NK-92 treated with Interleukin-12 subunit alpha and Interleukin-12 subunit beta, amount 100 ng/mL, for 24 hours (cell line): Measurements from ENCODE around the gene RAD23B.
A peak's percentile ranks its signal among the peaks of the same experiment; 100 is the strongest.

ENCODE experiments used
- DNase-seq: peaks from one replicate; lab custom pipeline; 2025; lab: John Stamatoyannopoulos, UW

The RAD23B gene

GRCh38 chr9:107336718-107337360 is 53.8 kb downstream of the RAD23B start:
- no peak for DNase-seq

DNA sequence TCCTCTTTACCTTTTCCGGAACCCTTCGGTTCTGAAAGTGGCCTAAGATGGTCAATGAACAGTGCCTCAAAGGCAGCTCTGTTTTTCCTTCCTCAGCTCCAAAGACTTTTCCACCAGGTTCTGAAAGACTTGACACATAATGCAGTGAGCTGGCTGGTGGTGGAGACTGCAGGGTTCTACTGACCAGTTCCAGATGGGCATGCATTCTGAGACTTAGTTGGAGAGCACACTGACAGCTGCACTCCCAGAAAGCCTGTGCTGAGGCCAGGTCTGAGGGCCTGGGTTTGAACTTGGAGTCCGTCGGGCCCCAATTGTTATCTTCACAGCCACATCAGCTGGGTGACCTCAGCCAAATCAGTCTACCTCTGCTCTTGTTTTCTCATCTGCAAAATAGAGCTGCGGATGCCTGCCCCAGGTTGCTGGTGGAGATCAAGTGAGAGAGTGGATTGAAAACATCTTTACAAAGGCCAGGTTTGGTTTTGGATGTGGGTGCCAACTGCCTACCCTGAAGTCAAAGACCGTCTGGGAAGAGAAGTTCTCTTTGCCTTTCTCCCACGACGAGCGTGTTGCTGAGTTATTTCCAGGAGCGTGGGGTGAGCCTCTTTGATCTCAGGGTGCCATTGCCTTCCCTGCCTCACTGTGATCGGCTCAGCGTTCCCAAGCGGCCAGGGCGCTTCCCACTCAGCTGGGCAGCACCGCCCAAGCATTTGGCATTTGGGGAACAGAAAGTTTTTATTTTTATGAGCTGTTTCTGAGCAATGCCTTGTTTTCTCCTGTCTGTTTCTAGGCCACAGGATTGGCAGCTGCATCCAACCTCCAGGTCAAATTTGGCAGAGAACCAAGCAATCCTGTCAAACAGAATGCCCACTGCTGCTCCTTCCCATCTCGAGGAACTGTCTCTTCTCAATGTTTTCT is 54.9 kb downstream of the RAD23B start:
- DNase-seq = no peak

GRCh38 chr9:107338911-107339659 is 56.0 kb downstream of the RAD23B start:
- DNase-seq = no peak

- DNase-seq = peak; percentile 48
Measured at GRCh38 chr9:107340920-107341632, 58.0 kb downstream of the RAD23B start.

GRCh38 chr9:107342476-107343161 is 59.5 kb downstream of the RAD23B start:
- DNase-seq = no peak

GRCh38 chr9:107345327-107345726 is 62.2 kb downstream of the RAD23B start:
- DNase-seq = no peak

GRCh38 chr9:107348836-107349235 is 65.8 kb downstream of the RAD23B start:
- DNase-seq = no peak

GRCh38 chr9:107350443-107350842 is 67.4 kb downstream of the RAD23B start:
- DNase-seq = no peak

GRCh38 chr9:107351382-107352045 is 68.4 kb downstream of the RAD23B start:
- DNase-seq = no peak

GRCh38 chr9:107355394-107355793 is 72.3 kb downstream of the RAD23B start:
- no peak for DNase-seq

GRCh38 chr9:107358986-107359385 is 75.9 kb downstream of the RAD23B start:
- DNase-seq = no peak

DNA sequence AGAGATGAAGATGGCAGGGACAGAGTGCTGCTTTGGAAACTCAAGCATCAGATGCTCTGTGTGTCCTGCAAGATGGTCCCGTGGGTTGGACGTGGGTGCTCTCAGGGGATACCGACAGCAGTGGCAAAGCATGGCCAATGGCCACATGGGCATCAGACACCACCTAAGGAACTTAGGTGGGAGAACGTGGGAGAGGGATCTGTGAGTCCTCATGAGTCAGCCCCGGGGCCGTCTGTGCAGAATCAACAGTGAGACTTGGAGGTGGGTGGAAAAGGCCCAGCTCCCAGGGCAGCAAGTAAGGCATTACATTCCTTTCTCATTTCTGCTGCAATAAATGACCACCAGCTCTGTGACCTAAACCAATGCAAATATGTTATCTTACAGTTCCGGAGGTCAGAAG is 77.0 kb downstream of the RAD23B start:
- DNase-seq = no peak

GRCh38 chr9:107361816-107362215 is 78.7 kb downstream of the RAD23B start:
- DNase-seq = no peak

GRCh38 chr9:107363516-107364152 is 80.6 kb downstream of the RAD23B start:
- DNase-seq = no peak

DNA sequence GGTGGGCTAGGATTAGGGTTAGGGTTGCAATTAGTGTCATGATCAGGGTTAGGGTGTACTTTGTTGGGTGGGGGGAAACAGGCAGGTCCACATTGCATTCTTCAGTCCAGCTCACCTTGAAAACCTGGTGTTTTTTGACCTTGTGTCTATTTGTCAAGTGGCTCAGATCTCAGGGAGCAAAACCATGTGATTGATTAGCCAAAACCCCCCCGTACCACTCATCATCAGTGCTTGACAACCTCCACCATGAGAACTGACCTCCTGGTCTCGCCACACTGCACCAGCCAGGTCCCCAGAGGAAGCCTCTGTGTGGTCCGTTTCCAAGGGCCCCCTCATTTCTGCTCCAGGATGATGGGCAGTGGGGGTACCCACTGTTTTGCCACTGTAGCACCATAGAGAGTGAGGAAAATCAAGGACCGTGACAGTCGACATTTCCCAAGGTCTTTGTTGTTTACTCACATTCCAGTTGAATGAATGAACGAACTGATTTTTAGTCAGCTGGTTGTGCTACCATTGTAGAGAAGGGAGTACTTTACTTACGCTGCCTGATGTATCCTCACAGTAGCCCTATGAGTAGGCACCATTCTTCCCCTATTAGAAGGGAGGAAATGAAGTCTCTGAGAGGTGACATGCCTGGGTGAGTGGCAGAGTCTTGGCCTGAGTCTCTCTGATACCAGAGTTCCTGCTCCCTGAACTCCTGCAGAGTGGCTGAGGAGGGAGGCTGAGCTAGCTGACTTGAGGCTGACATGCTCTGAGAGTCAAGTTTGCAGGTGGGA is 84.8 kb downstream of the RAD23B start:
- DNase-seq = no peak

- no peak for DNase-seq
Measured at GRCh38 chr9:107368696-107369095, 85.6 kb downstream of the RAD23B start.

DNA sequence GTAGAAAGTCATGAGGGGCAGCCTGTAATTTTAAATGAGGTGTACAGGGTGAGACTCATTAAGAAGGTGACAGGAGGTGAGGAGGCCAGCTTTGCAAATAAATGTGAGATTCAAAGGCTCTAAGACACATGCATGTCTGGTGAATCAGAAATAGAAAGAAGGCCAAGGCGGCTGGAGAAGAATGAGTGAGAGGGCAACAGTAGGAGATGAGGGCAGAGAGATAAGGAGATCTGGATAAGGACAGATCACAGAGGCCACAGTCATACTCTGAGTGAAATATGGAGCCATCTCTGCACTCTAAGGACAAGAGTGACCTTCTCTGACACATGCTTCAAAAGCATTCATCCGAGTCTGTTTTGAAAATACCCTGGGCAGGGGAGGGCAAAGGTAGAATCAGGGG is 90.7 kb downstream of the RAD23B start:
- no peak for DNase-seq

- DNase-seq = no peak
Measured at GRCh38 chr9:107375001-107375400, 91.9 kb downstream of the RAD23B start.

DNA sequence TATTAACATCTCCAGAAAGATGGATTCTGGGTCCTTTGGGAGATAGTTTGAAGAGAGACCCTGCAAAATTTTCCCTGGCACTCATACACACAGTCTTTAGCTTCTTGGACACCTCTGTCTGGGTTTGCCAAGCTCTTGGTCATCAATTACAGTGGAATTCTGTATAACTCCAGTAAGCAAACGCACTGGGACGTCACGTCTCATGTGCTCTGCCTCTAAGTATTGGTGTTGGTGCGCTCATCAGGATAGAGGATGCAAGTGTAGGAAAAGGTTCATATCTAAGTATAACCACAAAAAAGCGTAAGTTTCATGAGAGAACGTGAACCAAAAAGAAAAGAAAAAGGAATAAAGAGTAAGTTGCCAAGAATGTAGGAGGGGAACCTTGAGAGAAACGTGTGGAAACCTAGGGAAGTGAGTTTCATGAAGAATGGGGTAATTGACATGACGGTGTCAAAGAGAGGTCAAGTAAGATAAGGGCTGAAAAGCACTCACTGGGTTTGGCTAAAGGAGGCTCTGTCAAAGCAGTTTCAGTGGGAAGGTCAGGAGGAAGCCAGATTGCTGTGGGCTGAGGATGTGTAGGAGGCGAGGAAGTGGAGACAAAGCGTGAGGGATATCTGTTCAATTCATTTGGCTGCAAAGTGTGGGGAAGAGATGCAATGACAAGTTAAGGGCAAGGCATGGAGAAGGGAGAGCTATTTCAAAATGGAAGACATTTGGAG is 92.7 kb downstream of the RAD23B start:
- DNase-seq = no peak
